NCI-H128 (cell line): ENCODE measurements around the gene RIPOR3.
"Not testable (repeated sequence)": the region's sequence is repeated elsewhere in the genome, so short reads cannot be mapped to it uniquely, and the experiment has no call there.

ENCODE experiments used
- DNase-seq: peaks from one replicate; lab custom pipeline; 2025; ENCODE audit not compliant: unreplicated experiment; lab: John Stamatoyannopoulos, UW

The RIPOR3 gene

GRCh38 chr20:50708845-50709635 lies 17.7 kb upstream of the RIPOR3 start:
- DNase-seq = no peak

GRCh38 chr20:50704971-50705370 lies 13.6 kb upstream of the RIPOR3 start:
- DNase-seq = no peak

- no peak for DNase-seq
These were observed 13.2 kb upstream of the RIPOR3 start for GRCh38 chr20:50704514-50704913.

- DNase-seq = not testable (repeated sequence)
These were observed 12.5 kb upstream of the RIPOR3 start for GRCh38 chr20:50703651-50704438.

- DNase-seq = no peak
These were observed 10.0 kb upstream of the RIPOR3 start for GRCh38 chr20:50701041-50701963.

GRCh38 chr20:50699688-50700087 lies 8.3 kb upstream of the RIPOR3 start:
- DNase-seq = no peak

GRCh38 chr20:50698255-50698654 lies 6.9 kb upstream of the RIPOR3 start:
- not testable (repeated sequence) for DNase-seq

- no peak for DNase-seq
These were observed 4.0 kb upstream of the RIPOR3 start for GRCh38 chr20:50695135-50695872.

- DNase-seq = no peak
These were observed 3.2 kb upstream of the RIPOR3 start for GRCh38 chr20:50694379-50695134.

- no peak for DNase-seq
These were observed 1.7 kb upstream of the RIPOR3 start for GRCh38 chr20:50693001-50693400.

GRCh38 chr20:50692552-50692933 lies 1.2 kb upstream of the RIPOR3 start:
- no peak for DNase-seq

- no peak for DNase-seq
These were observed 520 bp upstream of the RIPOR3 start for GRCh38 chr20:50691573-50692551.

GRCh38 chr20:50689864-50690649 lies 1.3 kb downstream of the RIPOR3 start:
- DNase-seq = no peak

GRCh38 chr20:50688256-50688975 lies 2.9 kb downstream of the RIPOR3 start:
- no peak for DNase-seq

- no peak for DNase-seq
These were observed 4.5 kb downstream of the RIPOR3 start for GRCh38 chr20:50686821-50687220.

- DNase-seq = no peak
These were observed 7.8 kb downstream of the RIPOR3 start for GRCh38 chr20:50683570-50683969.

GRCh38 chr20:50682947-50683530 lies 8.3 kb downstream of the RIPOR3 start:
- DNase-seq = no peak
